ENCODE measurements around the gene IFITM10.

GRCh38 chr11:1733716-1734640 is 16.4 kb downstream of the IFITM10 start:
- TF ChIP-seq POLR2A (IDR thresholded peaks at IDR 0.05; ENCODE audit: low read length) (no peak), GATA1 (IDR thresholded peaks at IDR 0.05; ENCODE audit: low read depth, low read length) (no peak)
